Calu3 (cell line): ENCODE measurements around the gene NINJ1. TPM values are rescaled to one million over a fixed set of nuclear protein-coding genes. Genes with fewer than 3 reads are reported as not detected.

Experiments used
- BruUV-seq: library from RNA; stranded (reverse); fragments of 400-500 nt; replicated peaks from 2 replicates; lab custom pipeline; 2021; lab: Mats Ljungman, UMichigan
- CTCF ChIA-PET: fragments of 300-600 bp; sonication (Branson Sonifier 250); formaldehyde crosslinking; loops from one replicate; lab custom pipeline; 2022; ENCODE audit warnings: antibody characterized with exemption; lab: Charles Lee
- DNase-seq: peaks from one replicate; pipeline ENCODE4 v3.0.0; 2022
- H3K27ac Mint-ChIP-seq: one replicate; pipeline ENCODE4 v1.8.0; 2022; ENCODE audit warnings: mixed read lengths; ENCODE audit not compliant: unreplicated experiment
- H3K27me3 Mint-ChIP-seq: one replicate; pipeline ENCODE4 v1.8.0; 2022; ENCODE audit warnings: mixed read lengths; ENCODE audit not compliant: unreplicated experiment
- H3K36me3 Mint-ChIP-seq: one replicate; pipeline ENCODE4 v1.8.0; 2022; ENCODE audit warnings: mild to moderate bottlenecking, moderate library complexity, mixed read lengths; ENCODE audit not compliant: insufficient read depth, unreplicated experiment
- H3K4me1 Mint-ChIP-seq: one replicate; pipeline ENCODE4 v1.8.0; 2022; ENCODE audit warnings: mild to moderate bottlenecking, low read depth, mixed read lengths; ENCODE audit not compliant: unreplicated experiment
- H3K4me3 Mint-ChIP-seq: one replicate; pipeline ENCODE4 v1.8.0; 2022; ENCODE audit warnings: mild to moderate bottlenecking, low read depth, moderate library complexity, mixed read lengths; ENCODE audit not compliant: unreplicated experiment
- H3K9me3 Mint-ChIP-seq: one replicate; pipeline ENCODE4 v1.8.0; 2022; ENCODE audit warnings: low read depth, mixed read lengths; ENCODE audit not compliant: unreplicated experiment
- intact Hi-C: fragments of 100-400 bp; cut with micrococcal nuclease; formaldehyde crosslinking; loops from one replicate; pipeline ENCODE4 v1.10.0; 2022; ENCODE audit not compliant: unreplicated experiment
- total RNA-seq: library from RNA; stranded (reverse); gene quantifications from 2 replicates; pipeline ENCODE4 v1.2.3, GENCODE V29; 2022
- TF ChIP-seq, protein P1 (sequence below): fragments of 200-600 bp; IDR thresholded peaks from one replicate; pipeline ENCODE4 v1.8.0; 2022; ENCODE audit warnings: antibody characterized with exemption; ENCODE audit not compliant: unreplicated experiment

The NINJ1 gene
- total RNA-seq, 1 experiment from 2014 or later, result 12.6 TPM

GRCh38 chr9:93099551-93100275, 34.3 kb downstream of the NINJ1 start:
- Mint-ChIP-seq H3K36me3 (peaks cover 26% of the 10 kb centered on the region), H3K4me3 (no peak overlapping the region), H3K4me1 (peaks cover 17% of the 10 kb centered on the region), H3K27ac (no peak overlapping the region), H3K27me3 (no peaks in the 10 kb centered on the region), H3K9me3 (peaks cover 3% of the 10 kb centered on the region)
- intact Hi-C loops, result loop anchor here (10.0 kb wide), 1 partner anchor 145 kb away; no protein-coding TSS in a partner anchor
- BruUV-seq, result no TSS peak
- TF ChIP-seq, protein P1, sequence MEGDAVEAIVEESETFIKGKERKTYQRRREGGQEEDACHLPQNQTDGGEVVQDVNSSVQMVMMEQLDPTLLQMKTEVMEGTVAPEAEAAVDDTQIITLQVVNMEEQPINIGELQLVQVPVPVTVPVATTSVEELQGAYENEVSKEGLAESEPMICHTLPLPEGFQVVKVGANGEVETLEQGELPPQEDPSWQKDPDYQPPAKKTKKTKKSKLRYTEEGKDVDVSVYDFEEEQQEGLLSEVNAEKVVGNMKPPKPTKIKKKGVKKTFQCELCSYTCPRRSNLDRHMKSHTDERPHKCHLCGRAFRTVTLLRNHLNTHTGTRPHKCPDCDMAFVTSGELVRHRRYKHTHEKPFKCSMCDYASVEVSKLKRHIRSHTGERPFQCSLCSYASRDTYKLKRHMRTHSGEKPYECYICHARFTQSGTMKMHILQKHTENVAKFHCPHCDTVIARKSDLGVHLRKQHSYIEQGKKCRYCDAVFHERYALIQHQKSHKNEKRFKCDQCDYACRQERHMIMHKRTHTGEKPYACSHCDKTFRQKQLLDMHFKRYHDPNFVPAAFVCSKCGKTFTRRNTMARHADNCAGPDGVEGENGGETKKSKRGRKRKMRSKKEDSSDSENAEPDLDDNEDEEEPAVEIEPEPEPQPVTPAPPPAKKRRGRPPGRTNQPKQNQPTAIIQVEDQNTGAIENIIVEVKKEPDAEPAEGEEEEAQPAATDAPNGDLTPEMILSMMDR, result no peak
- DNase-seq, result no peak
- CTCF ChIA-PET, result no interaction called here

- peak; percentile 81 for DNase-seq
- peaks cover 31% of the 10 kb centered on the region for H3K4me1 Mint-ChIP-seq
- H3K27me3 Mint-ChIP-seq, result no peaks in the 10 kb centered on the region
- CTCF ChIA-PET, result interaction anchor here (0.7 to 1.3 kb wide), 3 partner anchors 11 to 177 kb away, joined by 3 to 7 read pairs (median 3); no protein-coding TSS in a partner anchor
- TF ChIP-seq, protein P1, result no peak
- H3K9me3 Mint-ChIP-seq, result no peaks in the 10 kb centered on the region
- intact Hi-C loops, result loop anchor here (10.0 kb wide), 1 partner anchor 144 kb away; no protein-coding TSS in a partner anchor
- peak overlapping the region; percentile 36 for H3K27ac Mint-ChIP-seq
- BruUV-seq, result no TSS peak
- H3K36me3 Mint-ChIP-seq, result peaks cover 31% of the 10 kb centered on the region
- H3K4me3 Mint-ChIP-seq, result peak overlapping the region; percentile 86
Observed at GRCh38 chr9:93098236-93098946, 35.7 kb downstream of the NINJ1 start.

GRCh38 chr9:93097511-93098201, 36.4 kb downstream of the NINJ1 start:
- Mint-ChIP-seq H3K4me1 (peaks cover 38% of the 10 kb centered on the region), H3K27ac (peak overlapping the region; percentile 80), H3K9me3 (no peaks in the 10 kb centered on the region), H3K27me3 (no peaks in the 10 kb centered on the region), H3K36me3 (peaks cover 31% of the 10 kb centered on the region), H3K4me3 (peak overlapping the region; percentile 86)
- no TSS peak for BruUV-seq
- CTCF ChIA-PET, result no interaction called here
- DNase-seq, result no peak
- TF ChIP-seq, protein P1, result no peak
- intact Hi-C loops, result loop anchor here (10.0 kb wide), 1 partner anchor 143 kb away; no protein-coding TSS in a partner anchor

DNA sequence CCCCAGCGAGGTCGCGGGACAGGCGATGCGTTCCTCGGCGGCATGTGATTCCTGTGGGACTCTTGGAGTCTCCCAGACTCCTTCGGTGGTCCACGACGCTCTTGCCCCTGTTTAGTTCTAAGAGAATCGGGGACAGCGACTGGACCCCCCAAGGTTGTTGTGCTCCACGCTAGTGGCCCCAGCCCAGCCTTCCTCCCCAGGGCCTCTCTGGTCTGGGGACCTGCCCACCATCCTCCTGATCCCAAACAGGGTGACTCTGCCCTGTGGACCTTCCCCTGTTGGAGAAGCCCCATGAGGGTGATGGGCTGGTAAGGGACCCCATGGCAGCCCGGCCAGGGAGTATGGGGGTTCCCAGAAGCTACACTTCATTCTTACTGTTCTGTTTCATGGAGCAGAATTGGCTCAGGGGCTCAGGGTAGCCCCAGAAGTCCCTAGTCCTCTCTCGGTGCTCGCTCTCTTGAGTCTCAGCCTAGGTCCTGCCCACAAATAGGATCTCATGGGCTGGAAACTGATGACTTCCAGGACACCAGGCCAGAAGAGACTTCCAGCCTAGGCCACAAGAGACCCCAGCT, 37.2 kb downstream of the NINJ1 start:
- H3K27ac Mint-ChIP-seq, result peak overlapping the region; percentile 80
- H3K9me3 Mint-ChIP-seq, result no peaks in the 10 kb centered on the region
- peak overlapping the region; percentile 86 for H3K4me3 Mint-ChIP-seq
- H3K4me1 Mint-ChIP-seq, result peaks cover 46% of the 10 kb centered on the region
- H3K36me3 Mint-ChIP-seq, result peaks cover 31% of the 10 kb centered on the region
- no peak for DNase-seq
- TF ChIP-seq, protein P1, result no peak
- BruUV-seq, result TSS peak; percentile 27
- no peaks in the 10 kb centered on the region for H3K27me3 Mint-ChIP-seq
- intact Hi-C loops, result loop anchor here (10.0 kb wide), 1 partner anchor 142 kb away; no protein-coding TSS in a partner anchor
- CTCF ChIA-PET, result no interaction called here
